RWPE1 (cell line): Measurements from ENCODE around the gene ANKRD55.

ENCODE experiments used
- CTCF ChIA-PET: fragments of 350-600 bp; sonication (Branson Sonifier 250); formaldehyde crosslinking; extraction: SDS; loops from one replicate; lab custom pipeline; 2021; lab: Yijun Ruan, JAX
- POLR2A ChIA-PET: fragments of 400-600 bp; formaldehyde crosslinking; extraction: SDS; loops from one replicate; lab custom pipeline; 2020; ENCODE audit warnings: antibody characterized with exemption; ENCODE audit not compliant: low non-redundant PET; lab: Yijun Ruan, JAX
- DNase-seq: peaks from one replicate; pipeline ENCODE4 v3.0.0; 2012; ENCODE audit warnings: low spot score
- H3K27ac ChIP-seq: fragments of 450-650 bp; 2 replicates; pipeline ENCODE4 v1.5.1; 2017
- TF ChIP-seq, protein P1 (sequence below): fragments of 450-650 bp; conservative IDR thresholded peaks from 2 replicates; pipeline ENCODE4 v1.5.1; 2017; ENCODE audit warnings: low read depth, mild to moderate bottlenecking

ANKRD55 gene

GRCh38 chr5:56168066-56168478 is 65.1 kb downstream of the ANKRD55 start:
- no peak for DNase-seq
- no peak overlapping the region for H3K27ac ChIP-seq
- TF ChIP-seq, protein P1, sequence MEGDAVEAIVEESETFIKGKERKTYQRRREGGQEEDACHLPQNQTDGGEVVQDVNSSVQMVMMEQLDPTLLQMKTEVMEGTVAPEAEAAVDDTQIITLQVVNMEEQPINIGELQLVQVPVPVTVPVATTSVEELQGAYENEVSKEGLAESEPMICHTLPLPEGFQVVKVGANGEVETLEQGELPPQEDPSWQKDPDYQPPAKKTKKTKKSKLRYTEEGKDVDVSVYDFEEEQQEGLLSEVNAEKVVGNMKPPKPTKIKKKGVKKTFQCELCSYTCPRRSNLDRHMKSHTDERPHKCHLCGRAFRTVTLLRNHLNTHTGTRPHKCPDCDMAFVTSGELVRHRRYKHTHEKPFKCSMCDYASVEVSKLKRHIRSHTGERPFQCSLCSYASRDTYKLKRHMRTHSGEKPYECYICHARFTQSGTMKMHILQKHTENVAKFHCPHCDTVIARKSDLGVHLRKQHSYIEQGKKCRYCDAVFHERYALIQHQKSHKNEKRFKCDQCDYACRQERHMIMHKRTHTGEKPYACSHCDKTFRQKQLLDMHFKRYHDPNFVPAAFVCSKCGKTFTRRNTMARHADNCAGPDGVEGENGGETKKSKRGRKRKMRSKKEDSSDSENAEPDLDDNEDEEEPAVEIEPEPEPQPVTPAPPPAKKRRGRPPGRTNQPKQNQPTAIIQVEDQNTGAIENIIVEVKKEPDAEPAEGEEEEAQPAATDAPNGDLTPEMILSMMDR: no peak
- POLR2A ChIA-PET: no interaction called here
- CTCF ChIA-PET: interaction anchor here (0.7 kb wide), 1 partner anchor 13 kb away, joined by 3 read pairs; no protein-coding TSS in a partner anchor

- TF ChIP-seq, protein P1: no peak
- DNase-seq: no peak
- ChIA-PET POLR2A (no interaction called here), CTCF (interaction anchor here (0.7 kb wide), 1 partner anchor 14 kb away, joined by 3 read pairs; no protein-coding TSS in a partner anchor)
- H3K27ac ChIP-seq: no peak overlapping the region
Measured at GRCh38 chr5:56167519-56167918, 65.6 kb downstream of the ANKRD55 start.

DNA sequence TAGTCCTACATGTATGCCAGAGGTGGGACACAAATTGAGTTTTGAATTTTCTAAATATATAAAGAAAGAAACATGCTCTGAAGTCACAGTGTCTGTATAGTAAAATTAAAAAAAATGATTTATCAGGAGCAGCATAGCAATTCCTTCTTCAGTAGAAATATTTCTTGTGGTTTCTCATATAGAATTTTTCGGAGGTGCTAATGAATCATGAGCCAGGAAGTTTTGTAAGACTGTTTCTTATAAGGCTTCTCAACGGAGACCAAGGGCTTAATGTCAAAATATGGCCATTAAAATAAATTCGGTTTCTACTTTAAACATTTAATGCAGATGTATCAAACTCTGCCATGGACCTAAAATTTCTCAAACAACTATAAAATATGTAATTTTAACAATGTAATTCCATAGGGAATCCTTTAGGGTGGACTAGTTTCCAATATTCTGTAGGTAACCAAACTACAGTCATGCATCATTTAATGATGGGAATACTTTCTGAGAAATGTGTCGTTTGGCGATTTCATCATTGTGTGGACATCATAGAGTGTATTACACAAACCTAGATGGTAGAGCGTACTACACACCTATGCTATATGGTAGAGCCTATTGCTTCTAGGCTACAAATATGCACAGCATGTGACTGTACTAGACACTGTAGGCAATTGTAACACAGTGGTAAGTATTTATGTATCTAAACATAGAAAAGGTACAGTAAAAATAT is 66.3 kb downstream of the ANKRD55 start:
- CTCF ChIA-PET: no interaction called here
- POLR2A ChIA-PET: no interaction called here
- TF ChIP-seq, protein P1: no peak
- DNase-seq: no peak
- no peak overlapping the region for H3K27ac ChIP-seq

DNA sequence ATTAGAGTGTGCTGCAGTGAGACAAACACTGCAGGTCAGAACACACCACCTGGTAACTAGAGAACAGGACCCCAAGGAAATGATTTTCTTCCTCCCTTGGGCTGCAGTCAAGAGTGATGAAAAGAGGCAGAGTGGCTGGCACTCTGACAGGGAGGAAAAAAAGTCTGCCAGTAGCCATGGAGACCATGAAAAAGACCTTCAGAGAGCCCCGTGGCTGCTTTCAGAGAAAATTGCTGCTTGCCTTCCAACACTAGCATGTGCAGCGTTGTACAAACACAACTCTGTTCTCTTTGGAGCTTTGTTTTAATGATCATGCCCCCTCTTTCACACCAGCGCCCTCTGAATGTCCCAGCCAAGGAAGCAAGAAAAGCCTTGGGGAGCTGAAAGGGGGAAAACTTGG is 68.8 kb downstream of the ANKRD55 start:
- H3K27ac ChIP-seq: no peak overlapping the region
- TF ChIP-seq, protein P1: no peak
- CTCF ChIA-PET: interaction anchor here (0.8 kb wide), 1 partner anchor 17 kb away, joined by 6 read pairs; no protein-coding TSS in a partner anchor
- POLR2A ChIA-PET: no interaction called here
- DNase-seq: no peak

GRCh38 chr5:56161927-56162326 is 71.2 kb downstream of the ANKRD55 start:
- CTCF ChIA-PET: no interaction called here
- no peak overlapping the region for H3K27ac ChIP-seq

DNA sequence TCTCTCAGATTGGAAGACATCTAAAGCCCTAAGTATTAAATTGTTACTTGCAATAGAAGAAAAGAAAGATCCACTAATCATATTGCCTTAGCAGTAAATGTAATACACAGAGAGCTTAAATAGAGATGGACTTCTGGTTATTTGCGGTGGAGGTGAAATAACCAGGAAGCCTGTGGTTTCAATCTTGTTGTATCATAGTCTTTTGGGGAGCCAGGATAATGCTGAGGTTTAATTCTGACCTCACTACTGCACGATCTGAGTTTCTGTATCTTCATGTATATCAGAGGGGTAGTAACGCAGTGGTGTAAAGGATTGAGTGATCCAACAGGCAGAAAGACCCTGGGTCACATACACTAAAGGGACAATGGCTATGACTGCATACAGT is 71.7 kb downstream of the ANKRD55 start:
- no peak for DNase-seq
- TF ChIP-seq, protein P1: no peak
- POLR2A ChIA-PET: no interaction called here
- CTCF ChIA-PET: interaction anchor here (1.3 kb wide), 1 partner anchor 225 kb away, joined by 3 read pairs; no protein-coding TSS in a partner anchor
- no peak overlapping the region for H3K27ac ChIP-seq

More at GRCh38 chr5:56161927-56162326, 71.2 kb downstream of the ANKRD55 start:
- TF ChIP-seq, protein P1: no peak
- POLR2A ChIA-PET: no interaction called here
- no peak for DNase-seq
